Kasumi-1 (cell line): Measurements from ENCODE around the gene IL18BP.

Source experiments
- DNase-seq, 2 experiments: peaks; one replicate each; lab custom pipeline; 2025; lab: John Stamatoyannopoulos, UW

The IL18BP gene

GRCh38 chr11:72045849-72046248 lies 47.1 kb downstream of the IL18BP start:
- DNase-seq = no peak

DNA sequence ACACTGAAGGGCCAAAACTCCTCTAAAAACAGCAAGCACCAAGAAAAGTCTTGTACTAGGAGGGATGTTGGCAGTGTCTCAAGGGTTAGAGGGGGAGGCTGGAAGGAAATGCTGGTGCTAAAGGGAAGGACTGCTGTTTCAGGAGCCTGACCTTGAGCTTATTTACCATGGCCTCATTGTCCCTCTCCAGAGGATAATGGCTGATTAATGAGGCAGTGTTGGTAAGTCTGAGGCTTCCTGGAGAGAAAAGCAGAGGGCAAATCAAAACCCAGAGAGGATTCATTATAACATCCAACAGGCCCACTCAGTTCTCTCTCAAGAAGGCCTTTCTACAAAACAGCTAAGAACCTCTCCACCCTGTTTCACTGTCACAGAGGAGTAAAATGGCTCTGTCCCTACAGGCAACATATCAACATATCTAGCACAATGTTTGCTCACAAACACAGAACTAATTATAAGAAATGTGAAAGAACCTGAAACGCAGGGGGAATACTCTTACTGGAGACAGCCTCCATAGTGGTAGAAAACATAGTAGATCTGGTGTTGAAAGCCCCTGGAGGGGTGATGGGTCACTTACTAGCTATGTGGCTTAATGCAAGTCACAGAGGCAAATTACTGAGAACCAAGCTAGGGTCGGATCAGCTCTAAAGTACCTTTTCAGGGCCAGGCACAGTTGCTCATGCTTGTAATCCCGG lies 50.2 kb downstream of the IL18BP start:
- no peak for DNase-seq
